NCI-H345 treated with DMSO at 0.1 percent for 48 hours (cell line): ENCODE data around the gene CTDNEP1.

ENCODE experiments used
- DNase-seq: peaks from one replicate; lab custom pipeline; 2025; ENCODE audit not compliant: unreplicated experiment; lab: John Stamatoyannopoulos, UW

The CTDNEP1 gene

GRCh38 chr17:7232114-7232513, 19.4 kb downstream of the CTDNEP1 start:
- DNase-seq = no peak

GRCh38 chr17:7229504-7229903, 22.0 kb downstream of the CTDNEP1 start:
- no peak for DNase-seq

- DNase-seq = no peak
Observed at GRCh38 chr17:7228920-7229319, 22.6 kb downstream of the CTDNEP1 start.

- no peak for DNase-seq
Observed at GRCh38 chr17:7226721-7227710, 24.5 kb downstream of the CTDNEP1 start.

- no peak for DNase-seq
Observed at GRCh38 chr17:7225711-7226331, 25.7 kb downstream of the CTDNEP1 start.

GRCh38 chr17:7224661-7225111, 26.8 kb downstream of the CTDNEP1 start:
- DNase-seq = no peak

- DNase-seq = no peak
Observed at GRCh38 chr17:7224110-7224509, 27.4 kb downstream of the CTDNEP1 start.

- no peak for DNase-seq
Observed at GRCh38 chr17:7223375-7223774, 28.2 kb downstream of the CTDNEP1 start.

GRCh38 chr17:7222972-7223292, 28.6 kb downstream of the CTDNEP1 start:
- no peak for DNase-seq

- DNase-seq = no peak
Observed at GRCh38 chr17:7222093-7222971, 29.2 kb downstream of the CTDNEP1 start.

- no peak for DNase-seq
Observed at GRCh38 chr17:7221278-7222092, 30.0 kb downstream of the CTDNEP1 start.

GRCh38 chr17:7220593-7221277, 30.8 kb downstream of the CTDNEP1 start:
- DNase-seq = no peak

GRCh38 chr17:7219812-7220592, 31.5 kb downstream of the CTDNEP1 start, which contains the start of the genes ACADVL and DLG4:
TSS of gene ACADVL (plus strand) at chr17:7219938. CDS start at chr17:7219985, 47 bp downstream.
TSS of gene DLG4 (minus strand) at chr17:7219836.
- no peak for DNase-seq

- no peak for DNase-seq
Observed at GRCh38 chr17:7219229-7219811, 32.2 kb downstream of the CTDNEP1 start.

- DNase-seq = no peak
Observed at GRCh38 chr17:7218758-7219157, 32.8 kb downstream of the CTDNEP1 start.

GRCh38 chr17:7218166-7218565, 33.4 kb downstream of the CTDNEP1 start:
- DNase-seq = no peak

- no peak for DNase-seq
Observed at GRCh38 chr17:7217113-7217987, 34.2 kb downstream of the CTDNEP1 start.
